GM12872 (cell line): ENCODE results near the gene MSH4.
A peak's percentile ranks its signal among the peaks of the same experiment; 100 is the strongest.

Experiments
- TF ChIP-seq, protein P1 (sequence below): IDR thresholded peaks from 3 replicates; pipeline ENCODE4 v1.5.1; 2011; ENCODE audit warnings: low read depth, mild to moderate bottlenecking, low read length, moderate library complexity; ENCODE audit not compliant: insufficient read depth

The MSH4 gene

DNA sequence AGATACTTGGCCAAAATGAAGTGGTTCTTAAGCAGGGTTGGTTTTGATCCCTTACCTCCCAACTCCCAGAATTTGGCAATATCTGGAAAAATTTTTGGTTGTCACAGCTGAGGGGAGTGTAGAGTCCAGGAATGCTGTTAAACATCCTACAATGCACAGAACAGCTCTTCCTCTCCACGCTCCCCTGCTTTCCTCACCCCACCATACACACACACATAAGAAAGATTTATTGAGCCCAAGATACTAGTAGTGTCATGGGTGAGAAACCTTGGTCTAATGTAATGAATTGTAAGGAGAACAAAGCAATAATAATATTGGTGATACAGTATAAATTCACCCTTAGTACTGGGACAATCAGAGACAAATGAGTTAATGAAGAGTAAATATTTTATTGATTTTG, 87.8 kb downstream of the MSH4 start:
- TF ChIP-seq, protein P1, sequence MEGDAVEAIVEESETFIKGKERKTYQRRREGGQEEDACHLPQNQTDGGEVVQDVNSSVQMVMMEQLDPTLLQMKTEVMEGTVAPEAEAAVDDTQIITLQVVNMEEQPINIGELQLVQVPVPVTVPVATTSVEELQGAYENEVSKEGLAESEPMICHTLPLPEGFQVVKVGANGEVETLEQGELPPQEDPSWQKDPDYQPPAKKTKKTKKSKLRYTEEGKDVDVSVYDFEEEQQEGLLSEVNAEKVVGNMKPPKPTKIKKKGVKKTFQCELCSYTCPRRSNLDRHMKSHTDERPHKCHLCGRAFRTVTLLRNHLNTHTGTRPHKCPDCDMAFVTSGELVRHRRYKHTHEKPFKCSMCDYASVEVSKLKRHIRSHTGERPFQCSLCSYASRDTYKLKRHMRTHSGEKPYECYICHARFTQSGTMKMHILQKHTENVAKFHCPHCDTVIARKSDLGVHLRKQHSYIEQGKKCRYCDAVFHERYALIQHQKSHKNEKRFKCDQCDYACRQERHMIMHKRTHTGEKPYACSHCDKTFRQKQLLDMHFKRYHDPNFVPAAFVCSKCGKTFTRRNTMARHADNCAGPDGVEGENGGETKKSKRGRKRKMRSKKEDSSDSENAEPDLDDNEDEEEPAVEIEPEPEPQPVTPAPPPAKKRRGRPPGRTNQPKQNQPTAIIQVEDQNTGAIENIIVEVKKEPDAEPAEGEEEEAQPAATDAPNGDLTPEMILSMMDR, result no peak

DNA sequence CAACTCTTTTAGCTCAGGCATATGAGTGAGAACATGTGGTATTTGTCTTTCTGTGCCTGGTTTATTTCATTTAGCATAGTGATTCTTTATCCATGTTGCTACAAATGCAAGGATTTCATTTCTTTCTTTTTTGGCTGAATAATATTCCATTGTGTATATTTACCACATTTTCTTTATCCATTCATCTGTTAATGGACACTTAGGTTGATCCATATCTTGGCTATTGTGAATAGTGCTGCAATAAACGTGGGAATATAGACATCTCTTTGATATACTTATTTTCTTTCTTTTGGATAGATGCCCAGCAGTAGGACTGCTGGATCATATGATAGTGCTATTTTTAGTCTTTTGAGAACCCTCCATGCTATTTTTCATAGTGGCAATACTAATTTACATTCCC, 104.7 kb downstream of the MSH4 start:
- TF ChIP-seq, protein P1, result no peak

DNA sequence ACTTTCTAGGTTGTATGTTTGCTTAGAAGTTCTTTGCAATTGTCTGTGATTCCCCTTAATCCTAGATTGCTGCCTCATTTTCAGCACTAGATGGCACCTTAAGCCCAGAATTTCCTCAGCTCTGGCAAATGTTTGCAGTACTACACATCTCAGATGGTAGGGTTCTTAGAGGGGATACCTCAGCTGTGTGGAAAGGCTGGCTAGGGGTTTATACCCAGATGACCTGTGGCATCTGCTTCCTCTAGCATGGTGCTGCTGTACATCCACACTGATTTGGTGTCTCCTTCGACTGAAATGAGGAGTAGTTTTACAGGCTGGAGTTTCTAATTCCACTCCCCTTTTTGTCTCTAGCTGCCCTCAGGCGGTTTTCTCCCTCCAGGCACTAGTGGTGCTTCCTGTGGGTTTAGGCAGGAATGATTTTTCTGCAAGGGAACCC, 112.1 kb downstream of the MSH4 start:
- TF ChIP-seq, protein P1, result peak; percentile 51

- TF ChIP-seq, protein P1, result no peak
These were observed 120.2 kb downstream of the MSH4 start for GRCh38 chr1:75916834-75917233.

- TF ChIP-seq, protein P1, result no peak
These were observed 126.0 kb downstream of the MSH4 start for GRCh38 chr1:75922698-75923097.

DNA sequence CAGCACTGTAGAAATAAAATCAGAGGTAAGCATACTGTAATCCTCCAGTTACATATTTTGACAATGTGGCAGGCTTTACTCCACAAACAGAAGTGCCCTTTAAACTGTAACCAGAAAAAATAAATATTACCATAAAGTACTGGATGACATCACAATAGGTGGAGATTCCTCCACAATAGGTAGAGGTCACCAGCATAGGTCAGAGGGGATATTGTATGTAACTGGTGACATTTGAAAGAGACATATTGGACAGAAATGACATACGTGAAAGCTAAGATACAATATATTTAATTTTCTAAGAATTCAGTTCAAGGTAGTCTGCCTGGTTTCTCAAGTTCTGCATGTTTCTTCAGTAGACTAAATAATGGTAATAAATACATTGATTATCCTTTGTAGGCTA, 135.6 kb downstream of the MSH4 start, which contains the start of gene ASB17:
ASB17 (minus strand) TSS at position 101 of the 400 bp plus-strand sequence. CDS start 113 bp downstream, outside the sequence.
- TF ChIP-seq, protein P1, result no peak

GRCh38 chr1:75937034-75937433, 140.4 kb downstream of the MSH4 start:
- TF ChIP-seq, protein P1, result no peak
